Measurements from ENCODE around the gene UPF3A.
"Not testable (repeated sequence)": the region's sequence is repeated elsewhere in the genome, so short reads cannot be mapped to it uniquely, and the experiment has no call there.

The UPF3A gene

GRCh38 chr13:114341003-114341777 is 59.8 kb downstream of the UPF3A start:
- DNase-seq: no peak

GRCh38 chr13:114347256-114347655 is 65.9 kb downstream of the UPF3A start:
- not testable (repeated sequence) for DNase-seq

- DNase-seq: not testable (repeated sequence)
Measured at GRCh38 chr13:114352763-114353162, 71.4 kb downstream of the UPF3A start.

- not testable (repeated sequence) for DNase-seq
Measured at GRCh38 chr13:114353382-114353781, 72.0 kb downstream of the UPF3A start.
